K562 (cell line): ENCODE data around the gene TBC1D5. TPM values are rescaled to one million over a fixed set of nuclear protein-coding genes. Genes with fewer than 3 reads are reported as not detected.

Source experiments
- ATAC-seq: fragments of 200-7000 bp; cut with Tn5 transposase; 3 replicates; pipeline ENCODE4 v1.9.1; 2020; ENCODE audit warnings: moderate library complexity
- BruUV-seq: library from RNA; stranded (reverse); fragments of 400-500 nt; replicated peaks from 2 replicates; lab custom pipeline; 2021; lab: Mats Ljungman, UMichigan
- CTCF ChIA-PET: fragments of 300-600 bp; formaldehyde crosslinking; extraction: SDS; loops from one replicate; lab custom pipeline; 2021; ENCODE audit warnings: low intra/inter-chr PET ratio; lab: Yijun Ruan, JAX
- POLR2A ChIA-PET: fragments of 300-600, 350-650 bp; sonication (Branson Sonifier 250); formaldehyde crosslinking; extraction: SDS; loops from one replicate; lab custom pipeline; 2021; ENCODE audit warnings: antibody characterized with exemption, inconsistent platforms; lab: Yijun Ruan, JAX
- DNase-seq, 4 experiments: peaks; one replicate each; pipeline versions ENCODE4 v3.0.0 to v3.0.0-alpha.2; 2011 to 2018; ENCODE audit warnings: low spot score in 3 of 4, mixed read lengths in 3 of 4; ENCODE audit errors: extremely low read depth in 1 of 4
- FAIRE-seq: peaks from 2 replicates; lab custom pipeline; 2011; peaks lifted over from hg19 to GRCh38; lab: Jason Lieb, UNC
- H2AFZ ChIP-seq: 2 replicates; pipeline ENCODE4 v1.6.0; 2011; ENCODE audit warnings: low read depth, low read length, control low read depth, inconsistent platforms
- H3K27ac ChIP-seq: fragments of 200-600 bp; 3 replicates; pipeline ENCODE4 v1.8.0; 2011; ENCODE audit warnings: low read depth, mild to moderate bottlenecking, control low read depth, inconsistent platforms, low read length, moderate library complexity, mixed read lengths; ENCODE audit errors: extremely low read depth
- H3K27me3 ChIP-seq, 2 experiments: fragments of 300-600 bp in 1 of 2; 2 replicates in 1 of 2; 3 replicates in 1 of 2; pipeline versions ENCODE4 v1.6.0 to v1.8.0; 2011; ENCODE audit warnings: inconsistent platforms in 2 of 2, low read length in 2 of 2, mild to moderate bottlenecking in 1 of 2, mixed read lengths in 1 of 2, moderate library complexity in 1 of 2; ENCODE audit not compliant: control insufficient read depth in 2 of 2, insufficient read depth in 2 of 2
- H3K36me3 ChIP-seq: fragments of 300-600 bp; 3 replicates; pipeline ENCODE4 v1.8.0; 2011; ENCODE audit warnings: mild to moderate bottlenecking, low read length, inconsistent platforms; ENCODE audit not compliant: control insufficient read depth, insufficient read depth
- H3K4me1 ChIP-seq, 2 experiments: fragments of 200-600 bp in 1 of 2; replicated peaks in 1 of 2; 2 replicates in 1 of 2; 3 replicates in 1 of 2; pipeline versions ENCODE4 v1.5.1 to v1.8.0; 2011; ENCODE audit warnings: inconsistent platforms in 2 of 2, low read length in 2 of 2, mild to moderate bottlenecking in 1 of 2, mixed read lengths in 1 of 2, moderate library complexity in 1 of 2; ENCODE audit not compliant: control insufficient read depth in 2 of 2, insufficient read depth in 2 of 2
- H3K4me2 ChIP-seq: 2 replicates; pipeline ENCODE4 v1.6.1; 2011; ENCODE audit warnings: low read length, control low read depth, inconsistent platforms, mixed read lengths; ENCODE audit not compliant: insufficient read depth
- H3K4me3 ChIP-seq: fragments of 200-600 bp; sonication (generic), shearing (Covaris generic); 2 replicates; pipeline ENCODE4 v1.5.1; 2016; ENCODE audit warnings: control low read depth, inconsistent platforms
- H3K79me2 ChIP-seq: fragments of 200-600 bp; 3 replicates; pipeline ENCODE4 v1.8.0; 2011; ENCODE audit warnings: low read length, inconsistent platforms; ENCODE audit not compliant: control insufficient read depth, insufficient read depth
- H3K9ac ChIP-seq, 2 experiments: 2 replicates each; pipeline versions ENCODE4 v1.6.0 to v1.6.1; 2011; ENCODE audit warnings: low read depth in 2 of 2, low read length in 2 of 2, control low read depth in 1 of 2, inconsistent platforms in 1 of 2, mild to moderate bottlenecking in 1 of 2, mixed read lengths in 1 of 2; ENCODE audit not compliant: insufficient read depth in 1 of 2
- H3K9me1 ChIP-seq: one replicate; pipeline ENCODE4 v1.6.0; 2011; ENCODE audit warnings: inconsistent platforms, mild to moderate bottlenecking, low read length, moderate library complexity; ENCODE audit not compliant: control insufficient read depth, insufficient read depth
- H3K9me3 ChIP-seq: replicated peaks from 2 replicates; pipeline ENCODE4 v1.5.1; 2011; ENCODE audit warnings: low read depth, low read length, inconsistent platforms; ENCODE audit not compliant: control insufficient read depth, insufficient read depth
- H4K20me1 ChIP-seq: replicated peaks from 2 replicates; pipeline ENCODE4 v1.6.1; 2011; ENCODE audit warnings: low read length, inconsistent platforms, mixed read lengths; ENCODE audit not compliant: control insufficient read depth, insufficient read depth
- AFF1 ChIP-seq, 2 experiments: fragments of 450-650 bp; IDR thresholded peaks; 2 replicates each; pipeline ENCODE4 v1.6.1; 2018; ENCODE audit warnings: mild to moderate bottlenecking in 2 of 2, low read depth in 1 of 2; ENCODE audit not compliant: partially characterized antibody in 2 of 2
- CBFA2T2 ChIP-seq: fragments of 450-650 bp; conservative IDR thresholded peaks from 2 replicates; pipeline ENCODE4 v1.6.1; 2017; ENCODE audit warnings: mild to moderate bottlenecking
- MXI1 ChIP-seq: IDR thresholded peaks from 2 replicates; pipeline ENCODE4 v1.6.1; 2011; ENCODE audit warnings: low read depth, mild to moderate bottlenecking, improper control_type of control experiment, low read length
- MYC ChIP-seq, 2 experiments: fragments of 250-450 bp in 1 of 2; sonication (Bioruptor Pico) in 1 of 2; IDR thresholded peaks; 2 replicates each; pipeline versions ENCODE4 v1.5.1 to v1.6.1; 2012 to 2021; ENCODE audit warnings: low read depth in 2 of 2, borderline replicate concordance in 1 of 2, improper control_type of control experiment in 1 of 2, low read length in 1 of 2, mild to moderate bottlenecking in 1 of 2, moderate library complexity in 1 of 2
- STAT5A ChIP-seq: IDR thresholded peaks from 2 replicates; pipeline ENCODE4 v1.6.1; 2012; ENCODE audit warnings: low read length, inconsistent platforms, borderline replicate concordance
- ZNF282 ChIP-seq: sonication (generic); formaldehyde crosslinking; IDR thresholded peaks from 2 replicates; pipeline ENCODE4 v1.8.1; 2023; ENCODE audit warnings: missing genetic modification reagents
- ZNF316 ChIP-seq: fragments of 450-650 bp; IDR thresholded peaks from 2 replicates; pipeline ENCODE4 v1.6.1; 2016
- WGBS: fragments of 100-300 bp; shearing (Covaris generic); methylation state at CpG from one replicate; pipeline ENCODE4 v1.1.6; 2016; ENCODE audit warnings: low coverage, mixed read lengths; ENCODE audit not compliant: insufficient coverage; ENCODE audit errors: missing lambda C conversion rate; 5-methylcytosine and 5-hydroxymethylcytosine counted together
- in situ Hi-C: fragments of 300-500 bp; cut with MboI; formaldehyde crosslinking; loops from 4 replicates; pipeline ENCODE4 v1.15.0; 2018; ENCODE audit warnings: inconsistent platforms, mixed read lengths
- intact Hi-C: fragments of 100-400 bp; cut with micrococcal nuclease; formaldehyde crosslinking; loops from 2 replicates; pipeline ENCODE4 v1.14.2; 2022
- polyA plus RNA-seq, 8 experiments: library from polyadenylated mRNA; depleted of rRNA in 4 of 8; stranded (reverse) in 5 of 8; unstranded in 3 of 8; fragments of >200 nt; fragmentation: Nextera tagmentation in 2 of 8; fragmentation: Illumina TruSeq in 1 of 8; extraction: Ambion mirVana in 2 of 8; extraction: Trizol in 1 of 8; gene quantifications; 2 replicates each; pipeline versions ENCODE4 v1.2.1 to v1.2.3, GENCODE V29; 2011 to 2014; ENCODE audit warnings: inconsistent platforms in 1 of 8, missing spikeins in 1 of 8
- total RNA-seq, 7 experiments: library from RNA; depleted of rRNA in 6 of 7; stranded (reverse); fragments of >200 nt in 6 of 7; fragmentation: Illumina TruSeq in 2 of 7; extraction: Trizol in 2 of 7; gene quantifications; 2 replicates each; pipeline versions ENCODE4 v1.2.1 to v1.2.3, GENCODE V29; 2011 to 2021; ENCODE audit warnings: low replicate concordance in 1 of 7

The TBC1D5 gene
- total and polyA plus RNA-seq, 9 of the 15 experiments (the other 6 are each of a cell fraction or from before 2014, with no cell fraction given) = 2.9 to 38.1 (median 25.6) TPM

GRCh38 chr3:17730318-17730967 is 12.0 kb downstream of the TBC1D5 start (continued):
- TF ChIP-seq ZNF316 = peak; percentile 70
- no peak for TF ChIP-seq MXI1
- peak; percentile 66 for TF ChIP-seq CBFA2T2
- peak; percentile 78 for TF ChIP-seq STAT5A
- peak; percentile 49; the same call in 1 of the 2 replicates for TF ChIP-seq MYC (IDR thresholded peaks at IDR 0.05; ENCODE audit: low read depth, low read length)
- no peak for TF ChIP-seq MYC (CRISPR knock-in tag; IDR thresholded peaks at IDR 0.05; ENCODE audit: borderline replicate concordance, low read depth)

- Histone ChIP-seq H3K36me3 (peaks cover 26% of the 10 kb centered on the region; the same call in 2 of the 3 replicates), H3K79me2 (peaks cover 20% of the 10 kb centered on the region), H3K9me1 (no peaks in the 10 kb centered on the region), H3K27me3 (no peaks in the 10 kb centered on the region), H3K9me3 (no peaks in the 10 kb centered on the region; the same call in 1 of the 2 replicates), H4K20me1 (no peaks in the 10 kb centered on the region), H3K4me2 (no peak overlapping the region), H3K4me1 (peaks cover 16 to 22% of the 10 kb centered on the region in 2 experiments; a peak in 4 of 5 replicates), H3K27ac (no peak overlapping the region), H3K4me3 (no peak overlapping the region), H3K9ac (no peak overlapping the region), H2AFZ (no peak overlapping the region)
- FAIRE-seq = no peak
- BruUV-seq = no TSS peak
- TF ChIP-seq ZNF282 (no peak), AFF1 (IDR thresholded peaks at IDR 0.05; ENCODE audit: low read depth in 1 of 2, partially characterized antibody in 2 of 2) (peak in 1 of 2 experiments; percentile 91)
- ChIA-PET CTCF (no interaction called here), POLR2A (no interaction called here)
- 92% methylated on average over 1 of the region's 1 CpG for WGBS
- in situ Hi-C loops (no loop called here), intact Hi-C loops (no loop called here)
- DNase-seq = no peak
- ATAC-seq = no peak
These were observed 16.1 kb downstream of the TBC1D5 start for GRCh38 chr3:17726313-17726712.
